GM13977 (cell line): ENCODE measurements around the gene ABTB2.

Experiments used
- DNase-seq: peaks from one replicate; pipeline ENCODE4 v3.0.0; 2012; ENCODE audit warnings: low spot score
- in situ Hi-C: fragments of 300-500 bp; cut with MboI; formaldehyde crosslinking; loops from one replicate; pipeline ENCODE4 v1.12.0; 2022; ENCODE audit warnings: low sequenced_read_pairs, low pct_unique_long_range_greater_than_20kb, mixed read lengths, inconsistent platforms; ENCODE audit not compliant: unreplicated experiment
- TF ChIP-seq, protein P1 (sequence below): IDR thresholded peaks from 2 replicates; pipeline ENCODE4 v1.5.1; 2012; ENCODE audit warnings: mild to moderate bottlenecking, control low read depth; ENCODE audit not compliant: insufficient read depth; ENCODE audit errors: extremely low read depth, missing control alignments

The ABTB2 gene

DNA sequence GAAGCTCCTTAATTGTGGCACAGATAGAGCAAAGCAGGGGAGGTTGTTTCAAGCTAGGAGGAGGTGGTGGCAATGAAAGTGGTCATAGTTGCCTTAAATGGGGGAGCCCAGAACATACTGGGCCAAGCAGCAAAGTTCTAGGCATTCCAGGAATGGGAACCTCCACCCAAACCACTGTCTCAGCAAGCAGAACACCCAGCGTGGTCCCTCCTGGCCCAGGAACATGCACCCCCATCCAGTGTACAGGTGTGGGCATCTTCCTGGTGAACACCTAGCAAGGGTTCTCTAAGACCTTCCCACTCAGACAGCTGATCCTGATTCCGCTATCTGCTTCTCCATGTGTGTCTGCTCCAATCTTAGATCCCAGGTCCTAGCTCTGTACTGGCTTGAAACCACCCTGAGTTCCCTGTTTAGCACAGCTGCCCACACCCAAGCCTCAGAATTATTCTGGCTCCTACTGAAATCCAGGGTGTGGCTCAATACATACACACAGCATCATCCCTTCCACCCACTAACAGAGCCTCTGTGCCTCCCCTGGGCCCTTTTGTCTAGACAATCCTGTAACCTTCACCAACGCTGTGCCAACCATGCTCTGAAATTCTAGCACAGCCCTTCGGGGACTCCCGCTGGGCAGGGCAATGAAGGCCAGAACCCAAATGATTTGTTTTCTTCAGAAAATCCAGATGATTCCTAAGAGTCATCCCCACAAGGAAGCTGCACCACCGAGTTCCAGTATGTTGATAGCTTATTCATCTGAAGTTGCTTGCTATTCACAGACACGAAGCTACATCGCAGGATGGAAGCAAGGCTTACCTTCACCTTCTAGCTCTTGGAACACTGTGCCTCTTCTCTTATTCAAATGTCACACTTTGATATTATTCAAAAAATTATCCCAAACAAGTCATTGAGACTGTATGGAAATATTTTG, 76.6 kb downstream of the ABTB2 start:
- in situ Hi-C loops: no loop called here
- TF ChIP-seq, protein P1, sequence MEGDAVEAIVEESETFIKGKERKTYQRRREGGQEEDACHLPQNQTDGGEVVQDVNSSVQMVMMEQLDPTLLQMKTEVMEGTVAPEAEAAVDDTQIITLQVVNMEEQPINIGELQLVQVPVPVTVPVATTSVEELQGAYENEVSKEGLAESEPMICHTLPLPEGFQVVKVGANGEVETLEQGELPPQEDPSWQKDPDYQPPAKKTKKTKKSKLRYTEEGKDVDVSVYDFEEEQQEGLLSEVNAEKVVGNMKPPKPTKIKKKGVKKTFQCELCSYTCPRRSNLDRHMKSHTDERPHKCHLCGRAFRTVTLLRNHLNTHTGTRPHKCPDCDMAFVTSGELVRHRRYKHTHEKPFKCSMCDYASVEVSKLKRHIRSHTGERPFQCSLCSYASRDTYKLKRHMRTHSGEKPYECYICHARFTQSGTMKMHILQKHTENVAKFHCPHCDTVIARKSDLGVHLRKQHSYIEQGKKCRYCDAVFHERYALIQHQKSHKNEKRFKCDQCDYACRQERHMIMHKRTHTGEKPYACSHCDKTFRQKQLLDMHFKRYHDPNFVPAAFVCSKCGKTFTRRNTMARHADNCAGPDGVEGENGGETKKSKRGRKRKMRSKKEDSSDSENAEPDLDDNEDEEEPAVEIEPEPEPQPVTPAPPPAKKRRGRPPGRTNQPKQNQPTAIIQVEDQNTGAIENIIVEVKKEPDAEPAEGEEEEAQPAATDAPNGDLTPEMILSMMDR: no peak
- DNase-seq: no peak

DNA sequence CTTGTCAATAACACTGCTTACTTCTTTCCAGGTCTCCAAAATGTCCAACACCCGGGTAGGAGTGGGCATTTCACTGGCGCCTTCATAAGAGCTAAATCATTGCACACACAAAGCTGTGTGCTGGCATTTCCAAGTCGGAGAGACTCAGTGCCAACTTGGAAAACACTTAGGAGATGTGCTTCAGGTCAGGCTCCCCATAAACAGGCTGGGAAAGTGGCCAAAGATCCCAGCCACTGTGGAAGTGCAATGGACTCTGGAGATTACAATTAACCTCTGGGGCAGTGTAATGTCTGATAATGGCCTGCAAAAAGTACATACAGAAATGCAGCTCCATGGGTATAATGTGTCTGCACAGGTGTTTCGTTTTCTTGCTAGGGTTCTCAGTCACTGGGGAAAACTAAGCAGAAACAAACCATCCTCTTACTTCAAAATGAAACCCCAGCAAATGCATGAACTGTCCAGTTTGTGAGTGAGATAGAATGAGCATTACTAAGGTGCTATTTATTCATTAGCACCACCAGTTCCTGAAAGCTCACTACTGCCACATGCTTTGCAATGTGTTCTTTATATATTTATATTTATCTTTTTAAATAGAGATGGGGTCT, 79.0 kb downstream of the ABTB2 start:
- in situ Hi-C loops: no loop called here
- DNase-seq: peak; percentile 61

DNA sequence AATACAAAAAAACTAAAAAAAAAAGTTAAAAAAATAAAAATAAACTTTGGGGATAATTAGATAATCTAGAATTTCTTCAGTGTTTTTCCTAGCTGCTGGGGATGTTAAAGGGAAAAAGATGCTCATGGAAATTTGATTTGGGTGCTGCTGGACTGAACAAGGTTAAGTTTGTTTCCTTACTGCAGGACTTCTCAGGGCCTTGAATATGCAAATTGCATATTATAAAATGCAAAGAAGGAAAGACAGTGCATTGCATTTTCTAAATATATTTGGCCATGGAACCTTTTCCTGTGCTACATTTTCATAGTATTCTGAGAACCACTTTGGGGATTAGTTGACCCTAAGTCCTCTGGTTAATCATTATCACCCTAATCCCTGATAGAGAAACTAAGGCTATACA, 79.6 kb downstream of the ABTB2 start:
- no peak for DNase-seq
- in situ Hi-C loops: no loop called here
- TF ChIP-seq, protein P1: no peak

More for the DNA sequence above, 79.0 kb downstream of the ABTB2 start:
- TF ChIP-seq, protein P1: no peak

DNA sequence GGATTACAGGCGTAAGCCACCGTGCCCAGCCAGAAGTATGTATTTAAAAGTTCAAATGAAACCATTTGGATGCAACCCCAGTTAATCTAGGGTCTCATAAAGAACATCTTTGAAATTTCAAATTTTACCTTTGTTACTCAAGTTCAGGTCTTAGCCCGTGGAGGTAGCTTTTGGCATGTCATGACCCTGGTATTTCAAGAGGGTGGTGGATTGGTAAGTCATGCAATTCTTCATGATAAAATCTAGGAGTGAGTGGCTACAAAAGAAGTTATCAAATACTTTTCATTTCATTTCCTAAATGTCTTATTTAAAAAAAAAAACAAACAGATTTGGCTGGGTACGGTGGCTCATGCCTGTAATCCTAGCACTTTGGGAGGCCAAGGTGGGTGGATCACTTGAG, 80.6 kb downstream of the ABTB2 start:
- in situ Hi-C loops: no loop called here
- TF ChIP-seq, protein P1: no peak
- DNase-seq: no peak

DNA sequence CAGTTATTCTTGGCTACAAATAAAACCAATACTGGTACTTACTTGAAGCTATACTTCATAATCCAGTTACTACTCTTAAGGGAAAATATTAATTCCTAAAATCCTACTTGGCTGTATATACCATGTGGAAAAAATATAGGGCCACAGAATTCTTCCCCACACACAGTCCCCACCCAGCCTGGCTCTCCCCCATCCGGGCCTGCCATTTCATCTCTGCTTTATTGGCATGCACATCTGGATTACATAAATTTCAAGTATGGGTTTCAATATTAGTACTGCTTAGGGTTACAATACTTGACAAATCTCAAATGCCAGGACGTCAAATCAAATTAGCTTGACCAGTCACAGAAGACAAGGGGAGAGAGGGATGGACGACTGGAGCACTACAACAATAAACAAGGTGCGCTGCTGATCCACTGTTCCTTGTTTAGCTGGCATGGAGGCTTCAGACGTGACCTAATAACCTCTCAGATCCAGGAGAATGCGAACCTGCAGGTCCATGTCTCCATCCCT, 81.4 kb downstream of the ABTB2 start:
- TF ChIP-seq, protein P1: no peak
- in situ Hi-C loops: no loop called here
- DNase-seq: no peak

DNA sequence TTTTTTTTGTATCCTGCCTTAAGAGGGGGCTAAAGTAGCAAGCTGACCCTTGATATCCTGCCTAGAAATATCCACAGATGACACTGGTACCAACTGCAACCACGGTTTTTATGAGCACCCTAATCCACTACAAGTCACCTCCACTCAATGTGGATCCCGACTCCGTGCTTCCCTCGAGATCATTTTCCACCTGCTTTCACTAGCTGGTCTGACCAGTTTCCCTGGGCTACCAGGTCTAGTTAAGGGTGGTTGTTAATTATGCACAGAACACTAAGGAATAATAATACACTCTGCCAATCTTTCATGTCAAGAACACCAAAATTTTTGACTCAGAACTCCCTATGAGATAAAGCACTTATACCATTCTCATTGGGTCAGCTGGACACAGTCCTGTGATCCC, 82.3 kb downstream of the ABTB2 start:
- TF ChIP-seq, protein P1: no peak
- no peak for DNase-seq

More for the DNA sequence above, 82.3 kb downstream of the ABTB2 start:
- in situ Hi-C loops: no loop called here
